Transverse colon (tissue), 4 donors: ENCODE measurements around the gene TRIM7. TPM values are rescaled to one million over a fixed set of nuclear protein-coding genes. Genes with fewer than 3 reads are reported as not detected.

Experiments used
- DNase-seq: peaks from one replicate; pipeline ENCODE4 v3.0.0-alpha.2; 2019
- H3K27ac ChIP-seq, 4 donors: fragments of 200-600 bp; sonication (generic); 2 replicates each; pipeline ENCODE4 v1.5.1; 2016 to 2018; ENCODE audit warnings: inconsistent platforms in 4 of 4
- H3K27me3 ChIP-seq: fragments of 200-600 bp; sonication (generic); 2 replicates; pipeline ENCODE4 v1.5.1; 2017; ENCODE audit warnings: inconsistent platforms
- H3K36me3 ChIP-seq, 4 donors: fragments of 200-600 bp; sonication (generic); 2 replicates each; pipeline ENCODE4 v1.5.1; 2017 to 2019; ENCODE audit warnings: inconsistent platforms in 4 of 4
- H3K4me1 ChIP-seq, 4 donors: fragments of 200-600 bp; sonication (generic); 2 replicates each; pipeline ENCODE4 v1.5.1; 2017 to 2020; ENCODE audit warnings: inconsistent platforms in 4 of 4
- H3K4me3 ChIP-seq, 4 donors: fragments of 200-600 bp; sonication (generic); 1 replicate in 1 of 4; 2 replicates in 3 of 4; pipeline versions ENCODE4 v1.5.1 to v1.6.1; 2017 to 2019; ENCODE audit warnings: inconsistent platforms in 4 of 4
- H3K9me3 ChIP-seq, 2 donors: fragments of 200-600 bp; sonication (generic); 2 replicates each; pipeline ENCODE4 v1.5.1; 2017 to 2019; ENCODE audit warnings: inconsistent platforms in 2 of 2
- EP300 ChIP-seq: sonication (generic); formaldehyde crosslinking; IDR thresholded peaks from one replicate; pipeline ENCODE4 v1.6.1; 2017; ENCODE audit warnings: antibody characterized with exemption, low read depth
- POLR2A ChIP-seq: fragments of 450-650 bp; IDR thresholded peaks from one replicate; pipeline ENCODE4 v1.6.1; 2016; ENCODE audit warnings: antibody characterized with exemption, mild to moderate bottlenecking, moderate library complexity
- POLR2AphosphoS5 ChIP-seq, 3 donors: sonication (generic); formaldehyde crosslinking; IDR thresholded peaks; one replicate each; pipeline ENCODE4 v1.6.1; 2016; ENCODE audit warnings: antibody characterized with exemption in 3 of 3
- WGBS, 2 donors: methylation state at CpG; one replicate each; pipeline ENCODE4 v1.1.5; 2018; ENCODE audit warnings: low coverage in 1 of 2; 5-methylcytosine and 5-hydroxymethylcytosine counted together
- in situ Hi-C, 4 donors: fragments of 200-750 bp; cut with MboI; loops; one replicate each; pipeline versions ENCODE4 v1.15.0 to v1.15.1; 2017; ENCODE audit warnings: low sequenced_read_pairs in 3 of 4, low pct_ligation_motif_present in 1 of 4, low pct_unique_long_range_greater_than_20kb in 1 of 4
- intact Hi-C: fragments of 100-400 bp; cut with DNase I; formaldehyde crosslinking; loops from one replicate; pipeline ENCODE4 v1.15.1; 2023; ENCODE audit warnings: low total_unique reads
- total RNA-seq, 4 donors: library from RNA; depleted of rRNA; stranded (reverse); fragments of >200 nt; gene quantifications; one replicate each; pipeline ENCODE4 v1.1.0, GENCODE V29; 2016
- TF ChIP-seq, protein P1 (sequence below), 5 experiments: fragments of 200-600 bp in 3 of 5; fragments of 450-650 bp in 2 of 5; sonication (generic) in 3 of 5; IDR thresholded peaks; 1 replicate in 2 of 5; 2 replicates in 3 of 5; pipeline ENCODE4 v1.5.1; 2016 to 2017; ENCODE audit warnings: antibody characterized with exemption in 5 of 5, inconsistent platforms in 3 of 5, mild to moderate bottlenecking in 2 of 5, moderate library complexity in 1 of 5

The TRIM7 gene
- total RNA-seq, 4 donors from 2014 or later, result 2.5 to 16.7 (median 7.5) TPM; not detected in 1

DNA sequence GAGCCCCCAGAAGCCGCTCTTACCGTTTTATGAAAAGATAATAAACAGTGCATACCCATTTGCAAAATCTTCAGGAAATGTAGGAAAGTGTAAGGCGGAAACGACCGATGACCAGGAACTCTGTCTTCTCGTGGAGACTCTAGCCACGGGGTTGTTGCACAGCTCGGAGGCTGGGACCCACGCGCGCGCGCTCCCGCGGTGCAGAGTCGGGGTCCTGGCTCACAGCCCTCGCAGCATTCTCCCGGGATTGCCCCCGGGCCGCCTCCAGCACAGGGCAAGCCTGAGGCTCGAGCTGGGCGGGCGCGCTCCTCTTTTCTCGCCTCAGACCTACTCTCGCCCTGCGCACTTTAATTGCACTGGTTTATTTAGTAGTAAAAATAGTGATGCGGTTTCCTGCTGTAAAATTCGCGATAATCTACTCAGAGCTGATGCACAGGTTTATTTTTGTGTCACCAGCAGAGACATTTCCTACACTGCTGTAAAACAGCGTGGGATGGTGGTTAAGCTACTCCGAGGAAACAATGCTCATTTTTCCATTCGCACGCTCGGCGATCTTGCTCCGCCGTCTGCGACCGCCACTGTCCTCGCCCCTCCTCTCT, 15.5 kb downstream of the TRIM7 start:
- 0 to 1% methylated on average over 13 to 41 of the region's 41 CpGs for WGBS, 2 donors
- intact Hi-C loops, result loop anchor here (10.0 kb wide), 1 partner anchor 55 kb away; the partner anchor contains the start of gene RACK1

DNA sequence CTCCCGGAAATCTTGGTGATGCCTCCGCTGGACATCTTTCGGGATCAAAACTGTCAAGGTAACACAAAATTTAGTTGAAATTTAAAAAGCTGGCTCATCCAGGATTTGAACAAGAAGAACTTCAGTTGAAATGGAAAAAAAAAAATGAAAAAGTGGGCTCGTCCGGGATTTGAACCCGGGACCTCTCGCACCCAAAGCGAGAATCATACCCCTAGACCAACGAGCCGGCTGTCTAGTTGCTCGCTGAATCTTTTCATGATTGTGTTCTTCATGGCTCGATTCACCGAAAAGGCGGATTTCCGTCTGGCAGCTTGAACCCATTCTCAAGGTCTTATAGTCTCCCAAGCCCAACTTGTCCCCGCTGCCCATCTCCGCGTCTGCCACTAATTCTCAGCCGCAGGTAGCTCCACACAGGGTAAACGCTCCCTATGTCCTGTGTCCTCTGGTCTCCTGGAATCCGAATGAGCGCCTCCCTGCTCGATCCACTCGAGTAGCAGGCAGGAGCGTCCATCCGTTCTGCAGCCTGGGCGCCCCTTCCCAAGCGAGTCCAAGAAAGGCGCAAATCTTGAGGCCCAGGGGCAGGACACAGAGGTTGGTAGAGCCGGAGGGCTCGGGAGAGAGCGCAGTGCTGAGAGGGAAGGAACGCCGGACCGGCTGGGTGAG, 16.2 kb downstream of the TRIM7 start:
- peak; percentile 83 for DNase-seq
- Histone ChIP-seq H3K27ac (peak overlapping the region; percentile 90 to 97 (median 92)), H3K4me1 (peaks cover 7 to 35% (median 15%) of the 10 kb centered on the region in 4 donors), H3K9me3 (no peaks in the 10 kb centered on the region), H3K27me3 (no peaks in the 10 kb centered on the region), H3K36me3 (no peaks in the 10 kb centered on the region), H3K4me3 (peak overlapping the region; percentile 30 to 74 (median 60))
- 1% methylated on average over 18 to 34 of the region's 35 CpGs for WGBS, 2 donors
- intact Hi-C loops (loop anchor here (10.0 kb wide), 1 partner anchor 56 kb away; the partner anchor contains the start of gene RACK1), in situ Hi-C loops (loop anchor here in 1 of 4 donors (5.0 kb wide), 1 partner anchor 73 kb away; the partner anchor contains the start of gene TRIM52)
- TF ChIP-seq EP300, result no peak
- TF ChIP-seq POLR2A, result peak; percentile 6
- TF ChIP-seq POLR2AphosphoS5 (IDR thresholded peaks at IDR 0.05), result peak in 1 of 3 donors; percentile 1

More for the DNA sequence above, 15.5 kb downstream of the TRIM7 start:
- Histone ChIP-seq H3K4me3 (peak overlapping the region; percentile 29 to 74 (median 60)), H3K27me3 (no peaks in the 10 kb centered on the region), H3K4me1 (peaks cover 7 to 29% (median 12%) of the 10 kb centered on the region in 4 donors), H3K27ac (peak overlapping the region; percentile 90 to 97 (median 92)), H3K36me3 (no peaks in the 10 kb centered on the region), H3K9me3 (no peaks in the 10 kb centered on the region)
- peak in 1 of 3 donors; percentile 13 for TF ChIP-seq POLR2AphosphoS5 (IDR thresholded peaks at IDR 0.05)
- no peak for TF ChIP-seq EP300
- in situ Hi-C loops, result loop anchor here in 1 of 4 donors (5.0 kb wide), 1 partner anchor 73 kb away; the partner anchor contains the start of gene TRIM52
- DNase-seq, result peak; percentile 45

DNA sequence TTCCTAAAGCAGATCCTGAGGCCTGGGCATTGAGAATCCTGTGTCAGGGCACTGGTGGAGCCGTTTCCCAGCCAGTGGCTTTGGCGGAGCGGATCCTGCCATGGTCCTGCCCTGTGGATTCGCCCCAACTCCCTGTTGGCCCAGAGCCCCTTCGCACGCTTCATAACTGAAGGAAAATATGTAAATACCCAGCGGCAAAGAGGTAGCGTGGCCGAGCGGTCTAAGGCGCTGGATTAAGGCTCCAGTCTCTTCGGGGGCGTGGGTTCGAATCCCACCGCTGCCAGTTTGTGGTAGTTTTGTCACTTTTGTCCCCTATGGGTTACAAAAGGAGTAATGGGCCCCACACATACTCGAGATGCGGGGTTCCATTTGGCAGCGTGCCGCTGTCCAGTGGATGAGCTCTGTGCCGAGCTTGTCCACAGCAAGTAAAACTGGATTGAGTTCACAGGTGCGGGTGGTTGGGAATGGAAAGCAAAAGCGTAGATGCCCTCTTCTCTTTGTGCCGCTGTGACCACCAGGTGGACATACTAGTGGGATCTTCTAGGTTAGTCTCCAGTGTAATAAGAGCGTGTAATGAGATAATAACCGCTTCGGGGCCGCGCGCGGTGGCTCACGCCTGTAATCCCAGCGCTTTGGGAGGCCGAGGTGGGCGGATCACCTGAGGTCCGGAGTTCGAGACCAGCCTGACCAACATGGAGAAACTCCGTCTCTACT, 17.3 kb downstream of the TRIM7 start:
- no peaks in the 10 kb centered on the region for H3K36me3 ChIP-seq
- H3K27ac ChIP-seq, result peak overlapping the region; percentile 90 to 97 (median 92)
- H3K9me3 ChIP-seq, result no peaks in the 10 kb centered on the region
- 3% methylated on average over 37 of the region's 37 CpGs; no CpG with 5 or more reads in 1 of the 2 donors for WGBS, 2 donors
- H3K4me1 ChIP-seq, result peaks cover 4 to 37% (median 18%) of the 10 kb centered on the region in 4 donors
- DNase-seq, result peak; percentile 74
- TF ChIP-seq POLR2A (no peak), EP300 (no peak), POLR2AphosphoS5 (IDR thresholded peaks at IDR 0.05) (peak in 1 of 3 donors; percentile 21)
- TF ChIP-seq, protein P1, sequence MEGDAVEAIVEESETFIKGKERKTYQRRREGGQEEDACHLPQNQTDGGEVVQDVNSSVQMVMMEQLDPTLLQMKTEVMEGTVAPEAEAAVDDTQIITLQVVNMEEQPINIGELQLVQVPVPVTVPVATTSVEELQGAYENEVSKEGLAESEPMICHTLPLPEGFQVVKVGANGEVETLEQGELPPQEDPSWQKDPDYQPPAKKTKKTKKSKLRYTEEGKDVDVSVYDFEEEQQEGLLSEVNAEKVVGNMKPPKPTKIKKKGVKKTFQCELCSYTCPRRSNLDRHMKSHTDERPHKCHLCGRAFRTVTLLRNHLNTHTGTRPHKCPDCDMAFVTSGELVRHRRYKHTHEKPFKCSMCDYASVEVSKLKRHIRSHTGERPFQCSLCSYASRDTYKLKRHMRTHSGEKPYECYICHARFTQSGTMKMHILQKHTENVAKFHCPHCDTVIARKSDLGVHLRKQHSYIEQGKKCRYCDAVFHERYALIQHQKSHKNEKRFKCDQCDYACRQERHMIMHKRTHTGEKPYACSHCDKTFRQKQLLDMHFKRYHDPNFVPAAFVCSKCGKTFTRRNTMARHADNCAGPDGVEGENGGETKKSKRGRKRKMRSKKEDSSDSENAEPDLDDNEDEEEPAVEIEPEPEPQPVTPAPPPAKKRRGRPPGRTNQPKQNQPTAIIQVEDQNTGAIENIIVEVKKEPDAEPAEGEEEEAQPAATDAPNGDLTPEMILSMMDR (IDR thresholded peaks at IDR 0.05), result peak in 2 of 5 experiments; percentile 36 to 39
- in situ Hi-C loops, result loop anchor here in 1 of 4 donors (5.0 kb wide), 1 partner anchor 75 kb away; the partner anchor contains the start of gene TRIM52
- no peaks in the 10 kb centered on the region for H3K27me3 ChIP-seq
- peak overlapping the region in 3 of 4 donors; percentile 57 to 74 (median 63) for H3K4me3 ChIP-seq
- intact Hi-C loops, result loop anchor here (10.0 kb wide), 1 partner anchor 57 kb away; the partner anchor contains the start of gene RACK1

DNA sequence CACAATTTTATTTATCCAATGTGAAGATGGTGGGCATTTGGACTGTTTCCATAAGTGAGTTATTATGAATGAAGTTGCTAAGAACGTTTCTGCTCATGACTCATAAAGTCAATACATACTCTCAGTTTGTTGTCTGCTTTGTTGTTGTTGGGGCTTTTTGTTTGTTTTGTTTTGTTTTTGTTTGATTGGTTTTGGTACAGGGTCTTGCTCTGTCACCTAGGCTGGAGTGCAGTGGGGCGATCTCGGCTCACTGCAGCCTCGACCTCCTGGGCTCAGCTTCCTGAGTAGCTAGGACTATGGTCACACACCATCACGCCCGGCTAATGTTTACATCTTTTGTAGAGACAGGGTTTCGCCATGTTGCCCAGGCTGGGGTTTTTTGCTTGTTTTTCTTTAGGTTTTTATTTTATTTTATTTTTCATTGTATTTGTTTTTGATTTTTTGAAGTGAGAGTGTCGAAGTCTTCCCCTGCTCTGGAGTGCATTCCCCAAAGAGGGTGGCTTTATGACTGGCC, 18.0 kb downstream of the TRIM7 start:
- no peaks in the 10 kb centered on the region for H3K9me3 ChIP-seq
- H3K27ac ChIP-seq, result peak overlapping the region in 3 of 4 donors; percentile 90 to 97 (median 93)
- intact Hi-C loops, result loop anchor here (10.0 kb wide), 1 partner anchor 58 kb away; the partner anchor contains the start of gene RACK1
- TF ChIP-seq EP300 (no peak), POLR2A (no peak), POLR2AphosphoS5 (IDR thresholded peaks at IDR 0.05) (no peak)
- TF ChIP-seq, protein P1 (IDR thresholded peaks at IDR 0.05), result no peak
- H3K4me3 ChIP-seq, result no peak overlapping the region
- in situ Hi-C loops, result loop anchor here in 1 of 4 donors (5.0 kb wide), 1 partner anchor 75 kb away; the partner anchor contains the start of gene TRIM52
- WGBS, 2 donors, result 29 to 31% methylated on average over 4 to 8 of the region's 8 CpGs
- no peaks in the 10 kb centered on the region for H3K27me3 ChIP-seq
- DNase-seq, result no peak
- no peaks in the 10 kb centered on the region for H3K36me3 ChIP-seq
- peaks cover 0 to 32% (median 16%) of the 10 kb centered on the region in 4 donors for H3K4me1 ChIP-seq
